ENCODE results near the gene CD3G. TPM values are rescaled to one million over a fixed set of nuclear protein-coding genes. Genes with fewer than 3 reads are reported as not detected.

CD3G gene
- total RNA-seq, 4 donors from 2014 or later = 0.13 to 0.33 (median 0.23) TPM; not detected in 1

GRCh38 chr11:118314988-118315411, 29.1 kb upstream of the CD3G start:
- no peak for TF ChIP-seq POLR2A (IDR thresholded peaks at IDR 0.05; ENCODE audit: low read depth)
- TF ChIP-seq EP300 (IDR thresholded peaks at IDR 0.05) = no peak
- no peak for TF ChIP-seq CTCF (IDR thresholded peaks at IDR 0.05)
- TF ChIP-seq POLR2AphosphoS5 (IDR thresholded peaks at IDR 0.05) = no peak
- no peak overlapping the region for H3K4me3 ChIP-seq
- DNase-seq (ENCODE audit: extremely low spot score) = no peak
- no peaks in the 10 kb centered on the region for H3K36me3 ChIP-seq
- no peaks in the 10 kb centered on the region for H3K9me3 ChIP-seq
- peaks cover 3 to 22% (median 19%) of the 10 kb centered on the region in 4 donors for H3K4me1 ChIP-seq
- H3K27ac ChIP-seq (replicated peaks in 1 of 4) = no peak overlapping the region
- peaks cover 0 to 50% (median 6%) of the 10 kb centered on the region in 4 donors for H3K27me3 ChIP-seq
- intact Hi-C loops (cut with DNase I) = no loop called here
- WGBS = 59% methylated on average over 7 of the region's 7 CpGs

- Histone ChIP-seq H3K27ac (replicated peaks in 1 of 4) (no peak overlapping the region), H3K9me3 (no peaks in the 10 kb centered on the region), H3K27me3 (peaks cover 0 to 46% (median 6%) of the 10 kb centered on the region in 4 donors), H3K36me3 (no peaks in the 10 kb centered on the region), H3K4me3 (no peak overlapping the region), H3K4me1 (peaks cover 3 to 22% (median 19%) of the 10 kb centered on the region in 4 donors)
- intact Hi-C loops (cut with DNase I) = no loop called here
- WGBS = 90% methylated on average over 4 of the region's 4 CpGs
- TF ChIP-seq EP300 (IDR thresholded peaks at IDR 0.05) = no peak
- no peak for DNase-seq (ENCODE audit: extremely low spot score)
Observed at GRCh38 chr11:118318124-118318523, 26.0 kb upstream of the CD3G start.

GRCh38 chr11:118318581-118319336, 25.4 kb upstream of the CD3G start:
- no peak overlapping the region for H3K4me3 ChIP-seq
- intact Hi-C loops (cut with DNase I) = no loop called here
- H3K27ac ChIP-seq (replicated peaks in 1 of 4) = no peak overlapping the region
- H3K4me1 ChIP-seq = peaks cover 3 to 22% (median 19%) of the 10 kb centered on the region in 4 donors
- TF ChIP-seq EP300 (IDR thresholded peaks at IDR 0.05) (no peak), CTCF (IDR thresholded peaks at IDR 0.05) (no peak), POLR2AphosphoS5 (IDR thresholded peaks at IDR 0.05) (no peak), POLR2A (IDR thresholded peaks at IDR 0.05; ENCODE audit: low read depth) (no peak)
- no peaks in the 10 kb centered on the region for H3K36me3 ChIP-seq
- whole genome bisulfite sequencing = 82% methylated on average over 11 of the region's 11 CpGs
- DNase-seq (ENCODE audit: extremely low spot score) = no peak
- no peaks in the 10 kb centered on the region for H3K9me3 ChIP-seq
- peaks cover 0 to 39% (median 3%) of the 10 kb centered on the region in 4 donors for H3K27me3 ChIP-seq

- intact Hi-C loops (cut with DNase I) = no loop called here
- Histone ChIP-seq H3K4me1 (peaks cover 3 to 22% (median 19%) of the 10 kb centered on the region in 4 donors), H3K36me3 (no peaks in the 10 kb centered on the region), H3K9me3 (no peaks in the 10 kb centered on the region), H3K4me3 (no peak overlapping the region), H3K27ac (replicated peaks in 1 of 4) (no peak overlapping the region), H3K27me3 (peaks cover 0 to 34% (median 2%) of the 10 kb centered on the region in 4 donors)
- TF ChIP-seq CTCF (IDR thresholded peaks at IDR 0.05) = no peak
- no peak for TF ChIP-seq POLR2AphosphoS5 (IDR thresholded peaks at IDR 0.05)
- TF ChIP-seq EP300 (IDR thresholded peaks at IDR 0.05) = no peak
- TF ChIP-seq POLR2A (IDR thresholded peaks at IDR 0.05; ENCODE audit: low read depth) = no peak
- 50% methylated on average over 1 of the region's 1 CpG for WGBS
- no peak for DNase-seq (ENCODE audit: extremely low spot score)
Observed at GRCh38 chr11:118319337-118319707, 24.8 kb upstream of the CD3G start.

GRCh38 chr11:118320515-118320914, 23.6 kb upstream of the CD3G start:
- H3K4me3 ChIP-seq = no peak overlapping the region
- no peaks in the 10 kb centered on the region for H3K9me3 ChIP-seq
- H3K27me3 ChIP-seq = peaks cover 0 to 22% (median 0%) of the 10 kb centered on the region in 4 donors
- peaks cover 3 to 17% (median 14%) of the 10 kb centered on the region in 4 donors for H3K4me1 ChIP-seq
- TF ChIP-seq POLR2AphosphoS5 (IDR thresholded peaks at IDR 0.05) (no peak), CTCF (IDR thresholded peaks at IDR 0.05) (no peak), POLR2A (IDR thresholded peaks at IDR 0.05; ENCODE audit: low read depth) (no peak), EP300 (IDR thresholded peaks at IDR 0.05) (no peak)
- WGBS = 94% methylated on average over 3 of the region's 3 CpGs
- no peak overlapping the region for H3K27ac ChIP-seq (replicated peaks in 1 of 4)
- intact Hi-C loops (cut with DNase I) = no loop called here
- DNase-seq (ENCODE audit: extremely low spot score) = no peak
- no peaks in the 10 kb centered on the region for H3K36me3 ChIP-seq
